Measurements from ENCODE around the gene IGFBP4. TPM values are rescaled to one million over a fixed set of nuclear protein-coding genes. Genes with fewer than 3 reads are reported as not detected.

Gene IGFBP4
- polyA plus RNA-seq, 1 experiment, result 1,200 TPM

DNA sequence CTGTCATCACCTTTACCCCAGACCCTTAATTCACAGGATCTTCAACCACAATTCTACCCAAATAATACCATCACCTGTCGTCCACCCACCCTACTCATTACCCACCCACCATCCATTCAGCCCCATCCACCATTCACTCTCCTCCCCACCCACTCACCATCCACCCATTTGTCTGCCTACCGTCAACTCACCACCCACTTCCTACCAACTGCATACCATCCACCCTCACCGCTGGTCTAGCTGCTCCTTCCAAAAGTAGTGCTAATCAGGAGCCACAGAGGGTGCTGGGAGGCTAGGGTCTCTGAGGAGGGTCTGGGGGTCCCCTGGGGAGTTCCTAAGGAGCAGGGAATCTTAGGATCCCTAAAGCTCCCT lies 12.0 kb upstream of the IGFBP4 start:
- CTCF ChIA-PET, result interaction anchor here (0.7 to 2.0 kb wide), 6 partner anchors 8 to 101 kb away, joined by 3 to 4 read pairs (median 3); no protein-coding TSS in a partner anchor
- no peaks in the 10 kb centered on the region for H3K36me3 ChIP-seq (ENCODE audit: control insufficient read depth, insufficient read depth, low read length)
- POLR2A ChIA-PET, result no interaction called here
- no peak for DNase-seq (ENCODE audit: low read depth)
- no peak overlapping the region for H3K4me3 ChIP-seq (ENCODE audit: low read depth, low read length)
- TF ChIP-seq CTCF (IDR thresholded peaks at IDR 0.05; ENCODE audit: insufficient read depth, low read depth, low read length), result no peak
- H3K27me3 ChIP-seq (ENCODE audit: control insufficient read depth, insufficient read depth, low read length), result peaks cover 3% of the 10 kb centered on the region; the same call in 1 of the 2 replicates

- CTCF ChIA-PET, result interaction anchor here (1.0 to 2.0 kb wide), 5 partner anchors 10 to 125 kb away, joined by 3 to 10 read pairs (median 4); partner anchors contain the start of gene TOP2A
- TF ChIP-seq CTCF (IDR thresholded peaks at IDR 0.05; ENCODE audit: insufficient read depth, low read depth, low read length), result no peak
- DNase-seq (ENCODE audit: low read depth), result no peak
- Histone ChIP-seq H3K36me3 (ENCODE audit: control insufficient read depth, insufficient read depth, low read length) (no peaks in the 10 kb centered on the region), H3K4me3 (ENCODE audit: low read depth, low read length) (no peak overlapping the region), H3K27me3 (ENCODE audit: control insufficient read depth, insufficient read depth, low read length) (peaks cover 3% of the 10 kb centered on the region; the same call in 1 of the 2 replicates)
- POLR2A ChIA-PET, result interaction anchor here (0.5 kb wide), 1 partner anchor 103 kb away, joined by 8 read pairs; no protein-coding TSS in a partner anchor
Observed at GRCh38 chr17:40432864-40433528, 10.3 kb upstream of the IGFBP4 start.

- H3K36me3 ChIP-seq (ENCODE audit: control insufficient read depth, insufficient read depth, low read length), result no peaks in the 10 kb centered on the region
- POLR2A ChIA-PET, result interaction anchor here (0.5 kb wide), 1 partner anchor 102 kb away, joined by 8 read pairs; no protein-coding TSS in a partner anchor
Observed at GRCh38 chr17:40433551-40434415, 9.5 kb upstream of the IGFBP4 start.

GRCh38 chr17:40436636-40437035 lies 6.6 kb upstream of the IGFBP4 start:
- DNase-seq (ENCODE audit: low read depth), result no peak
- TF ChIP-seq CTCF (IDR thresholded peaks at IDR 0.05; ENCODE audit: insufficient read depth, low read depth, low read length), result no peak
- ChIA-PET POLR2A (no interaction called here), CTCF (interaction anchor here (1.0 to 3.3 kb wide), 8 partner anchors 12 to 113 kb away, joined by 3 to 24 read pairs (median 4); no protein-coding TSS in a partner anchor)
- Histone ChIP-seq H3K27me3 (ENCODE audit: control insufficient read depth, insufficient read depth, low read length) (no peaks in the 10 kb centered on the region), H3K36me3 (ENCODE audit: control insufficient read depth, insufficient read depth, low read length) (no peaks in the 10 kb centered on the region), H3K4me3 (ENCODE audit: low read depth, low read length) (no peak overlapping the region)

More at GRCh38 chr17:40433551-40434415, 9.5 kb upstream of the IGFBP4 start:
- peak; percentile 59 for TF ChIP-seq CTCF (IDR thresholded peaks at IDR 0.05; ENCODE audit: insufficient read depth, low read depth, low read length)
- CTCF ChIA-PET, result interaction anchor here (1.0 to 2.0 kb wide), 6 partner anchors 11 to 124 kb away, joined by 3 to 10 read pairs (median 5); partner anchors contain the start of gene TOP2A
- Histone ChIP-seq H3K27me3 (ENCODE audit: control insufficient read depth, insufficient read depth, low read length) (peaks cover 3% of the 10 kb centered on the region; the same call in 1 of the 2 replicates), H3K4me3 (ENCODE audit: low read depth, low read length) (no peak overlapping the region)
- no peak for DNase-seq (ENCODE audit: low read depth)

Measured in BJ (cell line).